ENCODE data around the gene GDPD1.
"Not testable (repeated sequence)": the region's sequence is repeated elsewhere in the genome, so short reads cannot be mapped to it uniquely, and the experiment has no call there.

The GDPD1 gene

DNA sequence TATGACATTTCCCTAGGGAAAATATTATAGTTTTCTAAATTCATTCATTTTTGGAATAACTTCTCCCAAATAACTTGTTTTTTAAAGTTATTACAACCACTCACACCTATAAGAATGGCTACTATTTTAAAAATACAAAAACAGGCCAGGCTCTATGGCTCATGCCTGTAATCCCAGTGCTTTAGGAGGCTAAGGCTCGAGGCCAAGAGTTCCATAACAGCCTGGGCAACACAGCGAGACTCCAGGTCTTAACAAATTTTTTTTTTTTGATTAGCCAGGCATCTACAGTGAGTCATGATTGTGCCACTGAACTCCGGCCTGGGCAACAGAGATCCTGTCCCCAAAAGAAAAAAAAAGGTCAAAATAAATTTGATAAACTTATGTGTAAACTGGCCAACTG, 67.6 kb downstream of the GDPD1 start:
- Histone ChIP-seq H3K9me3 (ENCODE audit: insufficient read depth, low read length) (no peaks in the 10 kb centered on the region), H2AFZ (ENCODE audit: low read depth, low read length, severe bottlenecking) (no peak overlapping the region), H3K9me2 (replicated peaks; ENCODE audit: insufficient read depth, low read length) (no peaks in the 10 kb centered on the region), H4K20me1 (ENCODE audit: low read depth, low read length) (no peaks in the 10 kb centered on the region), H3K4me3 (ENCODE audit: insufficient read depth, low read length, poor library complexity, severe bottlenecking) (no peak overlapping the region), H3K27ac (ENCODE audit: low read depth, low read length) (no peak overlapping the region), H3F3A (ENCODE audit: insufficient read depth) (no peaks in the 10 kb centered on the region), H3K79me2 (ENCODE audit: insufficient read depth, low read length) (no peaks in the 10 kb centered on the region), H3K36me3 (ENCODE audit: low read length) (no peaks in the 10 kb centered on the region), H3K4me2 (ENCODE audit: low read depth, low read length, poor library complexity, severe bottlenecking) (no peak overlapping the region), H3K27me3 (ENCODE audit: low read length) (no peaks in the 10 kb centered on the region), H3K9ac (ENCODE audit: low read length) (no peak overlapping the region)
- TF ChIP-seq CTCF (IDR thresholded peaks at IDR 0.05; ENCODE audit: insufficient read depth, low read length, poor library complexity, severe bottlenecking) (no peak), EZH2phosphoT487 (conservative IDR thresholded peaks at IDR 0.05; ENCODE audit: low read length) (no peak)

GRCh38 chr17:59289981-59290301, 69.6 kb downstream of the GDPD1 start:
- H3K9me2 ChIP-seq (replicated peaks; ENCODE audit: insufficient read depth, low read length), result no peaks in the 10 kb centered on the region
- H3K27me3 ChIP-seq (ENCODE audit: low read length), result no peaks in the 10 kb centered on the region
- H3K9me3 ChIP-seq (ENCODE audit: insufficient read depth, low read length), result no peaks in the 10 kb centered on the region
- H3F3A ChIP-seq (ENCODE audit: insufficient read depth), result no peaks in the 10 kb centered on the region
- H4K20me1 ChIP-seq (ENCODE audit: low read depth, low read length), result no peaks in the 10 kb centered on the region
- H2AFZ ChIP-seq (ENCODE audit: low read depth, low read length, severe bottlenecking), result no peak overlapping the region
- no peak overlapping the region for H3K27ac ChIP-seq (ENCODE audit: low read depth, low read length)
- H3K4me2 ChIP-seq (ENCODE audit: low read depth, low read length, poor library complexity, severe bottlenecking), result no peak overlapping the region
- no peak for TF ChIP-seq CTCF (IDR thresholded peaks at IDR 0.05; ENCODE audit: insufficient read depth, low read length, poor library complexity, severe bottlenecking)
- no peak for TF ChIP-seq EZH2phosphoT487 (conservative IDR thresholded peaks at IDR 0.05; ENCODE audit: low read length)
- no peaks in the 10 kb centered on the region for H3K36me3 ChIP-seq (ENCODE audit: low read length)
- no peak overlapping the region for H3K9ac ChIP-seq (ENCODE audit: low read length)
- no peak overlapping the region for H3K4me3 ChIP-seq (ENCODE audit: insufficient read depth, low read length, poor library complexity, severe bottlenecking)
- no peaks in the 10 kb centered on the region for H3K79me2 ChIP-seq (ENCODE audit: insufficient read depth, low read length)

- not testable (repeated sequence) for H3K9me2 ChIP-seq (replicated peaks; ENCODE audit: insufficient read depth, low read length); H3K4me2 ChIP-seq (ENCODE audit: low read depth, low read length, poor library complexity, severe bottlenecking); H3K27ac ChIP-seq (ENCODE audit: low read depth, low read length); H4K20me1 ChIP-seq (ENCODE audit: low read depth, low read length); H3K9me3 ChIP-seq (ENCODE audit: insufficient read depth, low read length); H3K9ac ChIP-seq (ENCODE audit: low read length); H3K36me3 ChIP-seq (ENCODE audit: low read length); H3F3A ChIP-seq (ENCODE audit: insufficient read depth); H3K4me3 ChIP-seq (ENCODE audit: insufficient read depth, low read length, poor library complexity, severe bottlenecking); H3K27me3 ChIP-seq (ENCODE audit: low read length); H3K79me2 ChIP-seq (ENCODE audit: insufficient read depth, low read length); H2AFZ ChIP-seq (ENCODE audit: low read depth, low read length, severe bottlenecking)
Observed at GRCh38 chr17:59290302-59290998, 70.1 kb downstream of the GDPD1 start.

DNA sequence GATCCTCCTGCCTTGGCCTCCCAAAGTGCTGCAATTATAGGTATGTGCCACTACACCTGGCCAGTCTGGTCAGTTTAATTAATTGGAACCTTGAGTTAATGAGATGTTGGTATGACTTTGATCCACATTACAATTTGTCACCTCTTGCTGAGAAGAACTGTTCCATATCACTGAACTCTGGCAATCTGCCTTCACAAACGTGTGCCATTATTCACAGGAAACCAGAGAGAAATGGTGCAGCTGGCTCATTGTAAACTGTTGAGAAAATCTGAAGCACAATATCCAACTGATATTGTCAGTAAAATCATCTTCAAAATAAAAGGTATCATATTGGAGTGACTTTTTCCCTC, 71.8 kb downstream of the GDPD1 start:
- Histone ChIP-seq H3K9me3 (ENCODE audit: insufficient read depth, low read length) (no peaks in the 10 kb centered on the region), H4K20me1 (ENCODE audit: low read depth, low read length) (no peaks in the 10 kb centered on the region), H3K4me2 (ENCODE audit: low read depth, low read length, poor library complexity, severe bottlenecking) (no peak overlapping the region), H3F3A (ENCODE audit: insufficient read depth) (no peaks in the 10 kb centered on the region), H3K4me3 (ENCODE audit: insufficient read depth, low read length, poor library complexity, severe bottlenecking) (no peak overlapping the region), H2AFZ (ENCODE audit: low read depth, low read length, severe bottlenecking) (no peak overlapping the region), H3K79me2 (ENCODE audit: insufficient read depth, low read length) (no peaks in the 10 kb centered on the region), H3K27ac (ENCODE audit: low read depth, low read length) (no peak overlapping the region), H3K9ac (ENCODE audit: low read length) (no peak overlapping the region), H3K9me2 (replicated peaks; ENCODE audit: insufficient read depth, low read length) (no peaks in the 10 kb centered on the region), H3K36me3 (ENCODE audit: low read length) (no peaks in the 10 kb centered on the region), H3K27me3 (ENCODE audit: low read length) (no peaks in the 10 kb centered on the region)
- TF ChIP-seq CTCF (IDR thresholded peaks at IDR 0.05; ENCODE audit: insufficient read depth, low read length, poor library complexity, severe bottlenecking) (no peak), EZH2phosphoT487 (conservative IDR thresholded peaks at IDR 0.05; ENCODE audit: low read length) (no peak)

All from SU-DHL-6 (cell line).